KG1 (cell line): ENCODE measurements around the gene C1QTNF4.
"Not testable (repeated sequence)": the region's sequence is repeated elsewhere in the genome, so short reads cannot be mapped to it uniquely, and the experiment has no call there.

Experiments used
- DNase-seq: peaks from one replicate; lab custom pipeline; 2025; lab: John Stamatoyannopoulos, UW

The C1QTNF4 gene

GRCh38 chr11:47565340-47566148, 28.7 kb downstream of the C1QTNF4 start, which contains the start of gene PTPMT1:
Gene PTPMT1 (plus strand): TSS chr11:47565599. CDS start chr11:47565623, 24 bp downstream.
- DNase-seq = peak; percentile 45

- DNase-seq = no peak
Observed at GRCh38 chr11:47564933-47565339, 29.3 kb downstream of the C1QTNF4 start.

- DNase-seq = not testable (repeated sequence)
Observed at GRCh38 chr11:47564366-47564765, 29.8 kb downstream of the C1QTNF4 start.

GRCh38 chr11:47562393-47562792, 31.8 kb downstream of the C1QTNF4 start:
- not testable (repeated sequence) for DNase-seq

- no peak for DNase-seq
Observed at GRCh38 chr11:47560426-47560825, 33.8 kb downstream of the C1QTNF4 start.

GRCh38 chr11:47558695-47559094, 35.5 kb downstream of the C1QTNF4 start:
- DNase-seq = no peak

- not testable (repeated sequence) for DNase-seq
Observed at GRCh38 chr11:47557004-47557403, 37.2 kb downstream of the C1QTNF4 start.

- no peak for DNase-seq
Observed at GRCh38 chr11:47553406-47553743, 40.8 kb downstream of the C1QTNF4 start.

- peak; percentile 94 for DNase-seq
Observed at GRCh38 chr11:47552566-47553405, 41.4 kb downstream of the C1QTNF4 start, which contains the start of gene CELF1. Gene CELF1 (minus strand): TSS chr11:47553132. CDS start chr11:47499523, 53,609 bp downstream.

GRCh38 chr11:47552056-47552565, 42.1 kb downstream of the C1QTNF4 start:
- no peak for DNase-seq

- DNase-seq = peak; percentile 9
Observed at GRCh38 chr11:47551086-47551485, 43.1 kb downstream of the C1QTNF4 start.

- no peak for DNase-seq
Observed at GRCh38 chr11:47550288-47551047, 43.7 kb downstream of the C1QTNF4 start.

GRCh38 chr11:47546274-47546673, 47.9 kb downstream of the C1QTNF4 start:
- DNase-seq = not testable (repeated sequence)

- no peak for DNase-seq
Observed at GRCh38 chr11:47545298-47545697, 48.9 kb downstream of the C1QTNF4 start.

GRCh38 chr11:47541070-47541469, 53.1 kb downstream of the C1QTNF4 start:
- DNase-seq = no peak

GRCh38 chr11:47539681-47540039, 54.6 kb downstream of the C1QTNF4 start:
- no peak for DNase-seq
